GM19463 (cell line): ENCODE data around the gene RXRA.

Experiments used
- ATAC-seq: cut with Tn5 transposase; IDR thresholded peaks from one replicate; pipeline ENCODE4 v1.9.1; 2021; ENCODE audit warnings: mild to moderate bottlenecking, moderate library complexity; ENCODE audit not compliant: unreplicated experiment

Gene RXRA

GRCh38 chr9:134461426-134461982, 135.2 kb downstream of the RXRA start:
- ATAC-seq: no peak

GRCh38 chr9:134462318-134462717, 136.1 kb downstream of the RXRA start:
- ATAC-seq: no peak

GRCh38 chr9:134463280-134463679, 137.0 kb downstream of the RXRA start:
- ATAC-seq: no peak

GRCh38 chr9:134466869-134467616, 140.8 kb downstream of the RXRA start:
- no peak for ATAC-seq

GRCh38 chr9:134468358-134468757, 142.1 kb downstream of the RXRA start:
- no peak for ATAC-seq

- no peak for ATAC-seq
Measured at GRCh38 chr9:134469041-134469875, 143.0 kb downstream of the RXRA start.

- ATAC-seq: no peak
Measured at GRCh38 chr9:134472256-134472655, 146.0 kb downstream of the RXRA start.

GRCh38 chr9:134473141-134474054, 147.1 kb downstream of the RXRA start:
- no peak for ATAC-seq

- ATAC-seq: no peak
Measured at GRCh38 chr9:134474055-134474370, 147.8 kb downstream of the RXRA start.

GRCh38 chr9:134475011-134475790, 148.9 kb downstream of the RXRA start:
- ATAC-seq: no peak

GRCh38 chr9:134476272-134476941, 150.2 kb downstream of the RXRA start:
- ATAC-seq: no peak

- ATAC-seq: no peak
Measured at GRCh38 chr9:134476942-134477335, 150.7 kb downstream of the RXRA start.

GRCh38 chr9:134477342-134477925, 151.2 kb downstream of the RXRA start:
- no peak for ATAC-seq

- ATAC-seq: no peak
Measured at GRCh38 chr9:134477927-134478326, 151.7 kb downstream of the RXRA start.

- no peak for ATAC-seq
Measured at GRCh38 chr9:134481762-134482161, 155.5 kb downstream of the RXRA start.

GRCh38 chr9:134482226-134482625, 156.0 kb downstream of the RXRA start:
- ATAC-seq: no peak

- no peak for ATAC-seq
Measured at GRCh38 chr9:134483361-134484184, 157.3 kb downstream of the RXRA start.

- no peak for ATAC-seq
Measured at GRCh38 chr9:134484479-134484878, 158.2 kb downstream of the RXRA start.
